Retinal pigment epithelial cell (primary cell): ENCODE data around the gene GLDC.

Experiments used
- DNase-seq: peaks from one replicate; pipeline ENCODE4 v3.0.0-alpha.2; 2010; ENCODE audit warnings: low read depth
- H3K4me3 ChIP-seq: 2 replicates; pipeline ENCODE4 v1.5.1; 2011; ENCODE audit warnings: mild to moderate bottlenecking, low read length, control low read depth, moderate library complexity
- TF ChIP-seq, protein P1 (sequence below): conservative IDR thresholded peaks from 2 replicates; pipeline ENCODE4 v1.5.1; 2011; ENCODE audit warnings: low read depth, low read length, control low read depth, inconsistent platforms

Gene GLDC

GRCh38 chr9:6644346-6645104 is 1.0 kb downstream of the GLDC start:
- H3K4me3 ChIP-seq, result peak overlapping the region; percentile 57
- DNase-seq, result no peak
- TF ChIP-seq, protein P1, sequence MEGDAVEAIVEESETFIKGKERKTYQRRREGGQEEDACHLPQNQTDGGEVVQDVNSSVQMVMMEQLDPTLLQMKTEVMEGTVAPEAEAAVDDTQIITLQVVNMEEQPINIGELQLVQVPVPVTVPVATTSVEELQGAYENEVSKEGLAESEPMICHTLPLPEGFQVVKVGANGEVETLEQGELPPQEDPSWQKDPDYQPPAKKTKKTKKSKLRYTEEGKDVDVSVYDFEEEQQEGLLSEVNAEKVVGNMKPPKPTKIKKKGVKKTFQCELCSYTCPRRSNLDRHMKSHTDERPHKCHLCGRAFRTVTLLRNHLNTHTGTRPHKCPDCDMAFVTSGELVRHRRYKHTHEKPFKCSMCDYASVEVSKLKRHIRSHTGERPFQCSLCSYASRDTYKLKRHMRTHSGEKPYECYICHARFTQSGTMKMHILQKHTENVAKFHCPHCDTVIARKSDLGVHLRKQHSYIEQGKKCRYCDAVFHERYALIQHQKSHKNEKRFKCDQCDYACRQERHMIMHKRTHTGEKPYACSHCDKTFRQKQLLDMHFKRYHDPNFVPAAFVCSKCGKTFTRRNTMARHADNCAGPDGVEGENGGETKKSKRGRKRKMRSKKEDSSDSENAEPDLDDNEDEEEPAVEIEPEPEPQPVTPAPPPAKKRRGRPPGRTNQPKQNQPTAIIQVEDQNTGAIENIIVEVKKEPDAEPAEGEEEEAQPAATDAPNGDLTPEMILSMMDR, result no peak

GRCh38 chr9:6641961-6642360 is 3.6 kb downstream of the GLDC start:
- H3K4me3 ChIP-seq, result no peak overlapping the region
- TF ChIP-seq, protein P1, result no peak
- no peak for DNase-seq

GRCh38 chr9:6641561-6641960 is 4.0 kb downstream of the GLDC start:
- DNase-seq, result no peak
- TF ChIP-seq, protein P1, result no peak
- no peak overlapping the region for H3K4me3 ChIP-seq

DNA sequence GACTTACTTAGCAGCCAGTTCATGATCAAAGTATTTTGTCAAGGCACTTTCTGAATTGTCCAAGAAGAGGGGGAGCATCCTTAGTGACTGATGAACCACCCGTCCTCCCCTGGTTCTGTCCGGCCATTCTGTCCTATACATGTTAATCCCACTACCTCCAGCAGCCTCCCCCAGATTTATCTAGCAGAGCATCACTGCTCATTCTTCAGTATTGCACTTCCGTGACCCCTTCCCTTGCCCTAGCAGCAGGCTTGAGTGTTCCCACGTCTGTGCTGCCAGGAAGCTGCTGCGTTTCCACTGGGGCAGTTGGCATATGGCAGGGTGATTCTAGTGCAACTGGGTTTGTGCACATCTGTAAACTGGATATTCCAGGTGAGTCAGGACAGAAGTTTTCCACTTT is 4.5 kb downstream of the GLDC start:
- TF ChIP-seq, protein P1, result no peak
- DNase-seq, result no peak
- H3K4me3 ChIP-seq, result no peak overlapping the region

DNA sequence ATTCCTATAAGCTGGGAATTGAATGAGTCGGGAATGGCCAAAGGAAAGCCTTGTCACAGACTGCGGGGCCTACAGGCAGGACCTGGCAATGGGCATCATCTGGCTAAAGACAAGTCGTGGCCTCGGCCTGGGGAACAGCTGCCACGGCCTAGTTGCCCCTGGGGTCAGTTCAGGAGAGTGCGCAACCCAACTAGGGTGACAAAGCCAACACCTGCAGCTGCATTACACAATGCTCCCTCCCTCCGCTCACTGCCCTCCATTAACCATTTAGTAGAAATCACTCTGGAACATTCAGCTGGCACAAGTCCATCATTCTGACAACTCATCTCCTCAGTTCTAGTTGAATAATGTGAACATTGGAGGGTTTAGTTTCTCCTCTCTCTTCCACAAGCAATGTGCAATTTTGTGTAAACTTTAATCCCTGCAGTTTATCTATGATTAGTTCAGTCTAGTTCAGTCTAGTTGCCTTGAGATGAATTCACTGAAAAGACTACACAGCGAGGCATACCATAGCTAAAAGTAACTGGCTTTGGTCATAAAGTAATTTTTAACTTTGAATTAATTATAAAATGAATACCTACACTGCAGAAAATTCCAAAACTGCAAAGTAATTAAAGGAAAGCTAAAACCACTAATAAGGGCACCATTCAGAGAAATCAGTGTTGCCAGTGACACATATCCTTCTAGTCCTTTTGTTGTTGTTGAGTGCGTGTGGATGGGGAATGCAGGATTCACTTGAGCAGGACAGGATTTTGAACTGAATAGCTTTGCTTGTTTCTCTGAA is 5.1 kb downstream of the GLDC start:
- no peak overlapping the region for H3K4me3 ChIP-seq
- DNase-seq, result no peak
- TF ChIP-seq, protein P1, result no peak

GRCh38 chr9:6639622-6640021 is 5.9 kb downstream of the GLDC start:
- H3K4me3 ChIP-seq, result no peak overlapping the region
- no peak for DNase-seq
- TF ChIP-seq, protein P1, result no peak
